ENCODE measurements around the gene HPCA.
A peak's percentile ranks its signal among the peaks of the same experiment; 100 is the strongest.

HPCA gene

DNA sequence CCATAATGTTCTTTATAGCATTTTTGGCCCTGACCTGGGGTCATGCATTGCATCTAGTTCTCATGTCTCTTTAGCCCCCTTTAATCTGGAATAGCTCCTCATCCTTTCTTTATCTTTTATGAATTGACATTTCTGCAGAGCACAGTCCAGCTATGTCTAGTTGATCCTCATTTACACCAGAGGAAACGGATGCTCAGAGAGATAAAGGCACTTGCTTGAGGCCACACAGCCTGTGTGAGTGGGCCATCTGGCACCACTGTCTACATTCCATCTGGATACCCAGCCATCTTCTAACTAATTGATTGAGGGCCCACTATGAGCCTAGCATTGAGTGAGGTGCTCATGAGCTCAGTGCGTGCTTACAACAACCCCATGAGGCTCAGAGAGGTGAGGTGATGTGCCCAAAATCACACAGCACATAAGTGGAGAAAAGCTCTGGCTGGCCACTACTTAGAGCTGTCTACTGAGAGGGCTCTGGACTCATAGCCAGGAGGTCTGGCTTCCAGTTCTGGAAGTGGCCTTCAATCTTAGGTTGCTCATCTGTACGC lies 3.5 kb downstream of the HPCA start:
- no peak for DNase-seq (ENCODE audit: low read depth)

DNA sequence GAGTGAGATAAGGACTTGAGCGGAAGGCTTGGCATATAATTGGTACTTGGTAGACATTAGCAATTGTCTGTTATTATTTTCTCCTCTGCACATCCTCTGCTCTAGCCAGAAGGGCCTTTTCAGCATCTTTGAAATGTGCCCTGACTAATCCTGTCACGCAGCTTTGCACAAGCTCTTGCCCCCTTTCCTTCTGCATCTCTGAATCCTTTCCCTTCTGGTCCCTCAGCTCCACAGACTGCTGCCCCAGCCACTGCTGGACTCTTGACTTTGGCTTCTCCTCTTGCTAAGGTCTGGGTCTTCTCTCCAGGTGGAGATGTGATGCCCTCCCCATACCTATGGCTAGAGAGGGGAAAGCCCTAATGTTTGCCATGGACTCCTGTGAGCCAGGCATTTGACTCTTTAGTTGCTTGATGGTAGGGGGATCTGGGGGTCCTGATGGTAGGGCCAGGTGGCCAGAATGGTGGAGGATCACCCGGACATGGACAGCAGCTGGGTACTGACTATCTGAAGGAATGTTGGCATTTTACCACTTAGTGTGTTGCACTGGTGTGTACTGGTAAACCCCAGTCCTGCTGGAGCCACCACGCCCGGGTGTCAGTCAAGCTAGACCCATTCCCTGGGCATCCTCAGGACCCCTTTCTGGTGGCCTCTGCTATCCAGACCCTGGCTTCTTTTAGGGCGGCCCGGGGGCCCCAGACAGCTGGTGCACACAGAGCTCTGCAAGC lies 4.4 kb downstream of the HPCA start:
- no peak for DNase-seq (ENCODE audit: low read depth)

DNA sequence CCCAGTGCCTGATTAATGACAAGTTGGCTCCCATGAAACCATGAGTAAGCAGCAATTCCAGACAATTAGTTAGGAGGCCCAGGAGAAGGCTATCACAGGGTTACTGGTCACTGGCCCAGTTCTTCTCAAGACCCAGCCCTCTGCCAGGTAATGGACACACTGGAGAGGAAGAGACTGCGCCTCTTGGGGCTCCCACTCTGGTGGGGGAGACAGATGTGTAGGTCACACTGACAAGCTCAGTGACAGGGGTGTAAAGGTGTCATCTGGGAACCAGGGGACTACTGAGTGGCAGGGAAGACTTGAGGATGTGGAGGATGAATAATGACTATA lies 4.9 kb downstream of the HPCA start:
- peak; percentile 8 for DNase-seq (ENCODE audit: low read depth)

DNA sequence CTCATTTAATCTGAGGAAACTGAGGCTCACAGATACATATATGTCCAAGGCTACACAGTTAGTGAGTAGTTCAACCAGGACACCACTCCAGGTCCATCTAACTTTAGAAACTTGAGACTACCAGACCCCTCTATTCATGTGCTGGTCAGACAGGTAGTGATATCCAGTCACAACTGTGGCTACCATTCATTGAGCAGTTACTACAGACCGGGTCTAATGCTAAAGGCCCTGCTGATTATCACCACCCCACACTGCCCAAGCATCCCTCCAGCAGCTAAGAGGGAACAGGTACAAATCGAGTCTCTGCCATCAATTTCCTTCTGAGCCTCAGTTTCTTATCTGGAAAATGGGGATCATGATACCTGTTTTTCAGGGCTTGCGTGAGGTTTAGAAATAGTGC lies 5.3 kb downstream of the HPCA start:
- no peak for DNase-seq (ENCODE audit: low read depth)

DNA sequence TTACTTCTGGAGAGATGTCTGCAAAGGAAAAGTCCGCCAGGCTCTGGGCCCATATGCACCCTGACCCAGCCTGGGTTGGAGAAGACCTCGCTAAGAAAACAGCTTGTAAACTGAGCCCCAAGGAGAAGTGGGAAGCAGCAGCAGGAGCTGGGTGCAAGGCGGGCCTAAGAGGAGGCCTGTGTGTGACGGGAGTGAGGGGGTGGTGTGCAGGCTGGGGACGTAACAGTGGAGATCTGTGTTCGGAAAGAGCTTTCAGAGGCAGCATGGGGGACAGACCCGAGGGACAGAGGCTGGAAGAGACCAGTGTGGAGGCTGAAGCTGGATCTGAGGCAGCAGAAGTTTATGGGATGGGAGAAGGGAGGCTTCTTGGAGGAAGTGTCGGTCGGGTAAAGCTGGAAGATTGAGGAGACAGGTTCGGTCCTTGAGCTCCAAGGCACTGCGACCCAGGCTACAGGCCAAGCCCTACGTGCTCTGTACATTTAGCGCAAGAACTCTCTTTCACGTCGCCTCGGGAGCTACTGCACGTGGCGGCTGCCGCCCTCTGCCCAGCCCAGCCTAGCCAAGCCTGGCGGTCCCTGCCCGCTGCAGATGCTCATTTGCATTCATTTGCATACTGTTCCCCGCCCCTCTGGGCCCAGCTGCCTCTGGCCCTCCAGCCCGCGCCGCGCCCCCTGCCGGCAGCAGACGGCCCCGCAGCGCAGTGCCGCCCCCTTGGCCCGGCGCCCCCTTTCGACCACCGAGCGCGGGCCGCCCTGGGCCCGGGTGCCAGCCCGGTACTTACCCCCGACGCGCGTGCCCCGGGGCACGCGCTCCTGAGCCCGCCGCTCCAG lies 6.3 kb downstream of the HPCA start:
- peak; percentile 11 for DNase-seq (ENCODE audit: low read depth)

DNA sequence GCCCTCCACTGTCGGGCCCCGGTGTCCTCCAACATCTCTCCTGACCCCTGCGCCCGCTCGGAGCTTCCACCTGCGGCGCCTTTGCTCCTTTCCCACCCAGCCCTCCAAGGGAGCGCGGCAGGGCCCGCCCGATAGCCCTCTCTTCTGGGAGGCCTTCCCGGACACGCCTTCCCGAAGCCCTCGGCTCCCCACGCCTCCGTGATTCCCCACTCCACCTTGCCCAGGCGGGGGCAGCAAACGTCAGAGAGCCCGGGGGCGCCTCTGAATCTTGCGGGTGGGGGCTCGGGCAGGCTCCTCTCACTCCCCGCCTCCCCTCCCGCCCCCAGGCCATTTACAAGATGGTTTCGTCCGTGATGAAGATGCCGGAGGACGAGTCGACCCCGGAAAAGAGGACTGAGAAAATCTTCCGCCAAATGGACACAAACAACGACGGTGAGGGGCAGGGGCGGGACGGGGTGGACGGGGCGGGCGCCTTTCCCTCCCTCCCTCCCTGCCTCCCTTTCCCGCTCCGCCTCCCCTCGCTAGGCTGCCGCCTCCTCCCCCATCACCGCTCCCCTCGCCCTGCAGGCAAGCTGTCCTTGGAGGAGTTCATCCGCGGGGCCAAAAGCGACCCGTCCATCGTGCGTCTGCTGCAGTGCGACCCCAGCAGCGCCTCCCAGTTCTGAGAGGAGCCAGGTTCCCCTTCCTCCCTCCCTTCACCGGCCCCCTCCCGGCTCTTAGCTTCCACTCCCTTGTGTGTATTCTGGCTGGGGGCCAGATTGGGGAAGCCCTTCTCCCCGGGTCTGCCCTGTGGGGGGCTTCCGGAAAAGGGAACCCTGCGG lies 7.1 kb downstream of the HPCA start:
- DNase-seq (ENCODE audit: low read depth): peak; percentile 7

DNA sequence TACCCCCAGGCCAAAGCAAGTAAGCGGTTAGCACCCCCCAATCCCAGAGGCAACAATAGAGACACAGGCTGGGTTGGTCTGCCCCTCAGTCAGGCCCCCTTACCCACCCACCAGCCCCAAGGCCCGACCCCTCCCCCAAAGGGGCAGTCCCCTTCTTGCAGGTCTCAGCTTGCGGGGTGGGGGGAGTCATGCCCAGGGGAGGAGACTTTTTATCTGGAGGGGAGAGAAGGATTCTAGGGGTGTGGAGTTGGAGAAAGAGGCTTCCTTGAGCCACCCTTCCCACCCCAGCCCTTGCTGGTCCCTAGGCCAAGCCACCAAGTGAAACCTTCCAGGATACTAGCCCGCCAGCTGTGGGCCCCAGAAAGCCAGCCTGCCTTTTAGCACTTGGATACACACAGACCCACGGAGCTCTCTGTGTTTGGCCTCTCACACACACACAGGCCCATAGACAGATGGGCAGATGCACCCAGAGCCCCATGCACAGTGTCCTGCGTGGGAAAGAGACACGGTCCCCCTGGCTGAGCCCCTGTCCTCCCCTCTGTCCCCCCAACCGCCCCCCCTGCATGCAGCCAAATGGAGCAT lies 7.8 kb downstream of the HPCA start:
- DNase-seq (ENCODE audit: low read depth): no peak

DNA sequence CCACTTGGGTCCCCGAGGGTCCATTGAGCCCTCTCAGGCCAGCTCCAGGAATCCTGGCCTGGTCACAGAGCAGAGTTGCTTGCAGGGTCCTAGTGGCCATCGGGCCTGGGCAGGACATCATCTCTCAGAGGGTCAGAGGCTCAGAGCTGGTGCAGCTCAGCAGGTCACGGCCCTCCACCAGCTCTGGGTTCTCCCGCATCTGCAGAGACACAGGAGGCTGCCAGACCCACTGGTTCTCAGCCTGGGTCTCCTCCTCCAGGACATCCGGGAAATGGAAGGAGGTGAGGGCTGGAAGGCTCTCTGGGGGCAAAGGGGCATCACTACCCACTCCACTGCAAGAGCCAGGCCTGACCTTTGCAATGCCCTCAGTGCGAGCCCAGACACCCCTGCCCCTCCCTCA lies 8.4 kb downstream of the HPCA start:
- no peak for DNase-seq (ENCODE audit: low read depth)

DNA sequence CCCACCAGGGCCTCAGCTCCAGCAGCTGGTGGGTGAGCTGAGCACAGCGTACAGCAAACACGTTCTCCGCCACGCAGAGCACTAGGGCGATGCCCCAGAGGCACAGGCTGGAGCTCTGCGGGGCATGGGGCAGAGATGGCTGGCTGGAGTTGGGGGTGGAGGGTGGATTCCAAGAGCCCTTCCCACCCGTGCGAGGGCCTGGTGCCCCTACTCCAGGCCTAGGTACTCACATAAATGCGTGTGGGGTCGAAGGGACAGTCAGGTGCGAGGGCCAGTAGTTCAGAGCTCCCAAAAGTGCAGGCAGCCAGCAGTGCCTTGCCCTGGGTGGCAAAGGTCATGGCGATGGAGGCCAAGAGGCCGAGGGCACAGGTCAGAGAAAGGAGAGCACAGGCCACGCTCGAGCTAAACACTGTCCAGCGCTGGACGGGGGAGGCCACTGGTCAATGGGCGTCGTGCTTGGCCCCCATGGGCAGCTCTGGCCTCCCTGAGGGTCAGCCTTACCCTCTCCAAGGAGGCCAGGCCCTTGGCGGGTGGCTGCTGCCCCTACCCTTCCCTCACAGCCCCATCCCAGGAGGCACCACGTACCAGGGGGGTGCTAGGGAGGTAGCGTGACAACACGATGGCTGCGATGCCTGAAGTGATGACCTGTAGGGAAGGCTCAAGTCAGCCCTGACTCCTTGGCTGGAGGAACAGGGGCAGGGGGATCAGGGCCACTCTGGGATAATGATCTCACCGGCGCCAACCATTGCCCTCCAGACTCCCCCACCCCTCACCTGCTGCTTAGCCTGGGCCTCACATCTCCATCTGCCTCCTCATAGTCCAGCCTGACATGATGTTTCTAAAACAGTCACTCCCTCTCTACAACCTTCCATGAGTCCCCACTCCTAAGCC lies 9.3 kb downstream of the HPCA start:
- DNase-seq (ENCODE audit: low read depth): no peak

DNA sequence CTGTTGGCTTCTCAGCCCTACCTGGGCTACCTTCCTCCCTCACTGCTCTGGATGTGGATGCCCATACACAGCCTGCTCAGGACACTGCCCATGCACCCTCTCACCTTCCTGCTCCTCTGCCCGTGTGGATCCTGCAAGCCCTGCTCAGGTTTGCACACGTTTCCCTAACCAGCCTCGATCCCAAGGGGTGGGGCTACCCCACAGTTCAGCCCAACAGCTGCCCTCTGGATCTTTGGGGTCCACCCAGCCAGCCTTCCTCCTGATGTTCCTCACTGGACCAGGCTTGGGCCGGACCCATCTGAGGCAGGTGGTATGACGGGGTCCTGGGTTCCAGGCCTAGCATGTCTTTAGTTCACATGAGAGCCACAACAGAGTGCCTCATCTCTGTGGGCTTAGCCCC lies 10.2 kb downstream of the HPCA start:
- DNase-seq (ENCODE audit: low read depth): no peak

DNA sequence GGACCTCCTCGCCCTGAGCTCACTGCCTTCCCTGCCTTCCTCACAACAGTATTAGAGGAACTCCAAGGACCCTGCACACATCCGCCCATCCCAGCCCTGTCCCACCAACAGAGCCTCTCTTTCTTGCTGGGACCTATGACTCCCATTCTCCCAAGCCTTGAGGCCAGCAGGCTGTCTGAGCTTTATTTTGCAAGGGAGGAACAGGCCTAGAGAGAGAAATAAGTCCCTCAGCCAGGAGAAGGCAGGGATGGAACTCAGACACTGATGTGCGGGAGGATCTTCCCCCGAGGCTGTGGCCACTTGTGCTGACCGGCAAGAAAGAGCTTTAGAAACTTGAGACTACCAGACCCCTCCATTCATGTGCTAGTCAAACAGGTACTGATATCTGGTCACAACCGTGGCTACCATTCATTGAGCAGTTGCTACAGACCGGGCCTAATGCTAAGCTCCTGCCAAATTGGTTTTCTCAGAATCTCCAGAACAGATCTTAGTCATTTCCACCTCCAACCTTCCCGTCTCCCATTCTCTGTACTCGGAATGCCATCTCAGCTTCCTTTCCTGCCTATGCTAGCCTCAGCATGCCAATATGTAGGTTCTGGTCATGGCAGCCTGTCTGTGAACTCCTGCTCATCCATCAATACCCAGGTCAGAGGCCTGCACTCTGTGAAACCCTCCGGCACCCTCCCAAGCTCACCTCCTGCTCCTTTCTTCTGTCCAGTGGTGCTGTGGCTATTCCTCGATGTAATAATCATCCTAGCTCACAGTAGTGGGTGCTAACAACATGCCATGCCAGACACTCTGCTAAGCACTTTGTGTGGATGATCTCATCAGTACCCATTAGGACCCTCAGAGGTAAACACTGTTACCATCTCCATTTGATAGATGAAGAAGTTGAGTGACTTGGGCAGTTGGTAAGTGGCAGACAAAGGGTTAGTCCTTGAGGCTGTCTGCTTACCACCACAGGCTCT lies 11.1 kb downstream of the HPCA start:
- no peak for DNase-seq (ENCODE audit: low read depth)

DNA sequence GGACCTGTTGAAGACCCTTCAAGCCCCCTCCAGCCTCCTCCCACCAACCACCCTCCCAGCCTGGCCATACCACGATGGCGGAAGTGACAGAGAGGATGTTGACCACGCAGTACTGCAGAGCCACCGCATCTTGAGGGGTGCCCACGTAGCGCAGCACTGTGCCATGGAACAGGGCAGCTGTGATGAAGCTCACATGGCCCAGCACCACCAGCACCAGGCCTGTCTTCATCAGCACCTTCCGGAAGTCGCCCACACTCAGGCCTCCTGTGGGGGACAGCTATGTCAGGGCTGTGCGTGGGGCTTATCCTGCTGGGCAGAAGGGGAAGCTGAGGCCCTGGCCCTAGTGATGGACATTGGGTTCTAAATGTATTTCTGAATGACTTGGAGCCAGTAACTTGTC lies 11.8 kb downstream of the HPCA start:
- no peak for DNase-seq (ENCODE audit: low read depth)

DNA sequence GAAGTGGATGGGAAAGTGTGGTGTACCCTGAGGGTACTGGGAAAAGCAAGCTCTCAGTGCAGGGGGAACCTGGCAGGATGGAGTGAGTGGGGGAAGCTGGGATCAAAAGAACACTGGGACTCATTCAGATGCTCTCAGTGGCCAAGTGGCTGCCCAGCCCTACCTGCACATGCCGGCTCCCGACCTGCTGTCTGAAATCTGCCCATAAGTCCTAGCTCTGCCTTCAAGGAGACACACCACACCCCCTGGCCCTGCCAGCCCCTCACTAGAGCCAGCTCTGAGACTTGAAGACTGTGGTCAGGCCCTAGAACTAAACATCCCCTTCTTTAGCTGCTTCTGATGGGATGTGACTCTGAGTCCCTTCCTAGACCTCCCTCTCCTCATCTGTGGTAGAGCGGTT lies 12.7 kb downstream of the HPCA start:
- DNase-seq (ENCODE audit: low read depth): no peak

DNA sequence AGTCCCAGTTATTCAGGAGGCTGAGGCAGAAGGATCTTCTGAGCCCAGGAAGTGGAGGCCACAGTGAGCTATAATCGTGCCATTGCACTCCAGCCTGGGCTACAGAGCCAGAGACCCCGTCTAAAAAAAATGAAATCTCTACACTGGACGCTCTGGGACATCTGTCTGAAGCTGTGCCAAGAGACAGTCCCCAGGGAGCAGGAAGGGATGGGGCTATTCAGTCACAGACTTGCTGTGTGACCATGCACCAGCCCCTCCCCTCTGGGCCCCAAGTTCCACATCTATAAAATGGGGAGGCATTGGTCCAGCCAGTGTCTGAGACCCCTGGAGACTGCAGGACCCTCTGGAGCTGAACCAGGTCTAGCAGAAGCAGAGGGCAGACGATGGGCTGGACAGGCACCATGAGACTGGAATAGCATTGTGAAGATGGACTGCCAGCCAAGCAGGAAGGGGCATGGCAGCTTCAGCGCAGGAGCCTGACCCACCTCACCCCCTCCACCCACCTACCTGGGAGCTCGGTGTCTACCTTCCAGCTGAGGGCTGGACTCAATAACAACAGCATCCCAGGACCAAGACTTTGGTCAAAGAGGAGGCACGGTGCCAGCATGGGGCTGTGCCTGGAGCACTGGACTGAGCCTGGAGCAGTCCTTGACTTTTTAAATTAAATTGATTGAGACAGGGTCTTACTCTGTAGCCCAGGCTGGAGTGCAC lies 13.4 kb downstream of the HPCA start:
- no peak for DNase-seq (ENCODE audit: low read depth)

DNA sequence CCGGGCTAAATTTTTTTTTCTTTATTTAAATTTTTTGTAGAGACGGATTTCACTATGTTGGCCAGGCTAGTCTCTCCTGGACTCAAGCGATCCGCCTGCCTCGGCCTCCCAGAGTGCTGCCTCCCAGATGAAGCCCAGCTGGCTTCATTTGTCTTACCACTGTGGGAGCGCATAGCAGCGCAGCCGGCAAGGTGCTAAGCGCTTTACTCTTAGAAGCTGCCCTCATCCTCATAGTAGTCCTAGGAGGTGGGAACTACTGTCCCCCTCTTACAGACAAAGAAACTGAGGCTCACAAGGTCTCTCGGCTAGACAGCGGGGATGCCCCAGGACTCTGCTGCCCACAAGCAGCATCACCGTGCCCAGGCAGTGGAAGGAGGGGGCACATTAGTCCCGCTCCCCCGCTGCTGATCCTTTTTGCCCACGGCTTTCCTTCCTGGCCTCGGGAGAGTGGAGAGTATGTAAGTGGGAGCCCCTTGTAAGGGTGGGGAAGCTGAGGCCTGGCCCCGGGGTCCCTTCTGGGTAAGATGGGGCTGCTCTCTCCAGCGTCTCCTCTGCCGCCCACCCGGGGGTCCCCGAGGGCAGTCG lies 14.2 kb downstream of the HPCA start:
- DNase-seq (ENCODE audit: low read depth): peak; percentile 18

DNA sequence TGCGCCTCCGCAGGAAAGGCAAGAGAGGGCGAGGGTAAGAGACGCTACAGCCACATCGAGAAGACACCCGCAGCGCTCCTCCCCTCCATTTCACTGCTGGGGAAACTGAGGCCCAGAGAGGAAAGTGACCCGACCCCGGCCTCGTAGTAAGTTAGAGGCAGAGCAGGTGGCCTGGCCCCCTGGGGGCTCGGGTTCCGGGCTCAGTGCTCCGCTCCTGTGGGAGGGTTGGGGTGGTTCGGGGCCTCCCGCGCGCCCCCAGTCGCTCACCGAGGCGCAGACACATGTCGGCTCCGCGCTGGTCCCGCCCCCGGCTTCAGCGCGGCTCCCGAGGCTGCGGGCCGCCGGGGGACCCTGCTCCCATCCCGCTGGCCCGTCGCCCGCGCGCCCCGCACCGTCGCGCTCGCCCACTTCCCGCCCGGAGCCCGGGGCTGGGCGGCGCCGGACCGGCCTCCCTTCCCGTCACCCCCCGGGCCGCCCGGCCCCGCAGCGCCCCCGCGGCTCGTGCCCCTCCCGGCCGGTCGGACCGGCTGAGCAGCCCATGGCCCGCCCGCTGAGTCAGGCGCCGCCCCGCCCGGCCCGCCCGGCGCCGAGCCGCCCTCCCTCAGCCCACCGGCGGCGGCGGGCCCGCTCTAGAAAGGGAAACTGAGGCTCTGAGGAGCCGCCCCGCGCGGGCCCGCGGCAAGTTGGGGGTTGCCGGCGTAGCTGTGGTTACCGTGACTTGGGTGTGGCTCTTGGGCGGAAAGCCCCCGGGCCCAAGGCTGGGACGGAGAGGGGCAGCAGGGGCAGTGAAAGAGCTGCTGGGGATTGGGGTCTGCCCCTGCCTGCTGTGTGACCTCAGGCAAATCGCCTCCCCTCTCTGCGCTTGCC lies 14.9 kb downstream of the HPCA start, which contains the start of gene TMEM54:
TMEM54 (minus strand) TSS at position 434 of the 867 bp plus-strand sequence; CDS start at position 283, 151 bp downstream.
- DNase-seq (ENCODE audit: low read depth): no peak

DNA sequence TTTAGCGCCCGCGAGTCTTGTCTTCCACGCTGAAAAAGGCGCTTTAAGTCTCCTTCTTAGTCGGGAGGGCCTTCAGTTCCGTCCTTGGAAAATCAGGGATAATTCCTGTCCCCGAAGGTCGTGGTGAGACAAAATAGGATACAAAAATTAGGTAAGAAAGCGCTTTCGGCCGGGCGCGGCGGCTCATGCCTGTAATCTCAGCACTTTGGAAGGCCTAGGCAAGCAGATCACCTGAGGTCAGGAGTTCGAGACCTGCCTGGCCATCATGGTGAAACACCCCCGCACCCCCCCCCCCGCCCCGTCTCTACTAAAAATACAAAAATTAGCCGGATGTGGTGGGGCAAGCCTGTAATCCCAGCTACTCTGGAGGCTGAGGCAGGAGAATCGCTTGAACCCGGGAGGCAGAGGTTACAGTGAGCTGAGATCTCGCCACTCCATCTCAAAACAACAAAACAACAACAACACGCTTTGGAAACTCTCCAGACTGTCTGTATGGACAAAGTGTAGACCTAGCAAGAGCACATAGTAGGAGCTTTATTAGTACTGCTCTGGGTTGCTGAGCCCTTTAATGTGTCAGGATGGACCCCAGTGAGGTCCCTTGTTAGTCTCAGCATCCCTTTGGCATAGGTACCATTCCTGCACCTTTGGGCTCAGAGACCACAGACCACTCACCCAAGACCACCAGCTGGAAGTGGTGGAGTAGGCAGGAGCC lies 15.7 kb downstream of the HPCA start:
- DNase-seq (ENCODE audit: low read depth): no peak

Data from amniotic epithelial cell (primary cell).